ENCODE results near the gene FN1.

The FN1 gene

DNA sequence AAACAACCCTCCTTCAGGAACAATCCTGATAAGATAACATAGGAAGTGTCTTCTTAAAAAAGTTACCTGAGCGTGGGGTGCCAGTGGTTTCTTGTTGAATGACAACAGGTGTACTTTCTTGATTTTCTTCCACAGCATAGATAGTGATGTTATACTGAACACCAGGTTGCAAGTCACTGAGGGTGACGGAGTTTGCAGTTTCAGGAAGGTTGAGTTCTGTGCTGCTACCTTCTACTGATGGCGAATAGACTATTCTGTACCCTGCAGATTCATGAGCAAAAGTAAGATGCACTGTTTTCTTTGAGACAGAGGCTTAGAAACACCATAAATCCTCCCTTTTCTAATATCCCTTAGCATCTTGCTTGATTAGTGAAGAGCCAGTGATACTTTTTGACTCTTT, 28.8 kb downstream of the FN1 start:
- no peak for DNase-seq (ENCODE audit: low spot score)

DNA sequence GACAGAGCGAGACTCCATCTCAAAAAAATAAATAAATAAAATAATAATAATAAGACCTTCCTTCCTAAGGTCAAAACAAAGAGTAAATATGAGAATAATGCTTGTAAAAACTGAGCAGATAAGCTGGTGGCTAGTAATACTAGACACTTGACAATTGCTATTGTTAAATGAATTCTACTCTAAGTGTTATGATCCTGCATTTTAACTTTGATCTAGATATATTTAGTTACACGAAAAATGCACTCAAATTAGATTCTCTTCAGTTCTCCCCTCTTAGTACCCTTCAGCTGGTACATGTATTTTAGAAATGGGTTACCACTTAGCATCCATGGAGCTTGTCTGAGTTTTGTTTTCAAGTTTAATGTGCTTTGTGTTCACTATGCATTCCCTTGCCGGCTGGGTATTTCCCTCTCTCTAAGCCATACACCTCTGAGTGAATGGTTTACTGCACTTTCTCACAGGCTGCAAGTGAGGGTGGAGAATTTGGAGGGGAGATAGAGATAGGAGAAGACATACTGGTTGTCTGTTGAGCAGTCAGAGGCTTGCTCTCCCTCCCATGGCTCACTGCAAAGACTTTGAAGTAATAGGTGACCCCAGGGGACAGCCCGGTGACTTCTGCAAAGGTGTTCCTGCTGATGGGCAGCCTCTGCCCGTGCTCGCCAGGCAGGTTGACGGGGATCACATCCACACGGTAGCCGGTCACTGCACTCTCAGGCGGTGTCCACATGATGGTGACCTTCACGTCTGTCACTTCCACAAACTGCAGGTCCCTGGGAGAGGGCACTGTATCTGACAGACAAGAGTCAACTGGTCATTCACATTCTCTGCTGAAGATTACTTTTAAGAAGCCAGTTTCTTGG, 29.9 kb downstream of the FN1 start:
- no peak for DNase-seq (ENCODE audit: low spot score)

DNA sequence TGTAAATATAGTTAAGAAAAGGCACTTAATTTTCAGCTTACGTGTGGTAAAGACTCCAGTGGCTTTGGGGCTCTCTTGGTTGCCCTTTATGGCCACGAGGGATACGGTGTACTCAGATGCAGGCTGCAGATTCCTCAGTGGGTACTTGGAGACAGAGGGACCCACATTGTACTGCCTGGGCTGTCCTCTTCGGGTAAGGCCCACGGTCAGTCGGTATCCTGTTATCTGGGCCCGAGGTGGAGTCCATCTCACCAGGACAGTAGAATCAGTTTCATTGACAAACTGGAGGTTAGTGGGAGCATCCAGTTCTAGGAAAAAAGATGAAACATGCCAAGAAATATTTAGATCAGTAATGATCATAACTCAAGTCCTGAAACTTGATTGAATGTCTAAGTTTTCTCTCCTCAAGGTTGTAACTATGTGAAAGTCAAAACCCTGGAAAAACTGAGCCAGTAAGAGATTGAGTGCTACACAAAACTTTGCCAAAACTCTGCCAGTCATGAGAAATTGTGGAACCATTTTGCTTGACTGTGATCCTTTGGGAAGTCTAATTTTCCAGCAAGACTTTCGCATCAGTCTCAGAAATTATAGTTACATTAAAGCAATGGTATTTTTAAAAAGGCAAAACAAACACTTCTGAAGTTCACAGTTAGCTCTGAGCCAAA, 31.4 kb downstream of the FN1 start:
- DNase-seq (ENCODE audit: low spot score), result no peak

DNA sequence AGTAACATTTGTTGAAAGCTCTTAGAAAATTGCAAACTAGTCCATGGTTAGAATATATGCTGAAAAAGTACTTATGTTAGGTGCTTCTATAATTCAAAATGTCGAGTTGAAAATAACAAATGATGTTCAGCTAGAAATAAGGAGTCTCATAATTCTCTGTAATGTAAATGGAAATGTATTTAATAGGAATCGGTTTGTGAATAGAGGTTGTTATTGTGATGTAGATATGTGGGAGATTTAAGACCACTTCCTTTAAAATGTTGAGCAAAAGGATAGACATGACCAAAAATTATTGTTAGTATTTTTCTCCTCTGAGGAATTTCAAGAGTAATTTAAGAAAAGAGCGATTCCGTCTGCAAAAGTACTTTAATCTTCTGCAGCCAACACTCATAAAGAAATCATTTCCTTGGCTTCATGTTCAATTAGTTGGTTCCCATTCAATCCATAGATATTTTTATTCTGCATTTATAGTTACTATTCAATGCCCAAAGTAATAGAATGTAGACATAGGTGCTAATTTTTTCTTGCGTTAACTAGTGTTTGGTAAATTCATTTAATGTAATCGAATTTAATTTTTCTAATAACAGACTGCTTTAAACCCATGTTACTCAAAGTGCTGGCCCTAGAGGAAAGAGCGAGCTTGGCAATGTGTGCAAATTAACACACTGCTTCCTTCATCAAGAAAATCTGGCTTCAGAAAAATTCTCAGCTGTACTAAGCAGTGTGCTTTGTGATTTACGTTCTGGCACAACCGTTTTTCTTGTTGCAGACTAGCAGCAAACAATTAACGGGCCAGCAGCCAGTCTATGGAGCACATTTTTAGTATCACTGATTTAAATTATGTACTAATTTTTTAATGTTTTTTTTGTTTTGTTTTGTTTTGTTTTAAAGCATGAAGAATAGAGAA, 32.2 kb downstream of the FN1 start:
- DNase-seq (ENCODE audit: low spot score), result no peak

DNA sequence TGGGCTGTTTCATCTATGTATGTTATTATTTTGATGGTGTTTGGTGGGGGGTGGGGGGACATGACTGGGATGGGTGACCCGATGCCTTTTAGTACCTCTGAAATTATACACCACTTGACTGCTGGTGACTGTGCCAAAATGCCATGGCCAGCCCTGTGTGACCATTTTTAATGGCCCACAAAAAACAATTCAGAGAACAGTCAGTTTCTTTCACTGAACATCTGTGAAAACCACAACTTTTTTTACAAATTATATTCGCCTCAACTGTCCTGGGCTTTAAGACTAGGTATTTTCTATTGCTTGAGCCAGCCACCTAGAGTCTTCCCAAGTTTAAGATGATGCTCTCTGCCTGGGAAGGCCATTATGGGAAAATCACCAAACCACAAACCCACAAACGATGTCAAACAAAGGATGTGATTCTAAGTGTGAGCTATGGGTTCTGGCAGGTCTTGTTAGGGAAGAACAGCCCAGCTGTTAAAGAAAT, 33.9 kb downstream of the FN1 start:
- DNase-seq (ENCODE audit: low spot score), result no peak

DNA sequence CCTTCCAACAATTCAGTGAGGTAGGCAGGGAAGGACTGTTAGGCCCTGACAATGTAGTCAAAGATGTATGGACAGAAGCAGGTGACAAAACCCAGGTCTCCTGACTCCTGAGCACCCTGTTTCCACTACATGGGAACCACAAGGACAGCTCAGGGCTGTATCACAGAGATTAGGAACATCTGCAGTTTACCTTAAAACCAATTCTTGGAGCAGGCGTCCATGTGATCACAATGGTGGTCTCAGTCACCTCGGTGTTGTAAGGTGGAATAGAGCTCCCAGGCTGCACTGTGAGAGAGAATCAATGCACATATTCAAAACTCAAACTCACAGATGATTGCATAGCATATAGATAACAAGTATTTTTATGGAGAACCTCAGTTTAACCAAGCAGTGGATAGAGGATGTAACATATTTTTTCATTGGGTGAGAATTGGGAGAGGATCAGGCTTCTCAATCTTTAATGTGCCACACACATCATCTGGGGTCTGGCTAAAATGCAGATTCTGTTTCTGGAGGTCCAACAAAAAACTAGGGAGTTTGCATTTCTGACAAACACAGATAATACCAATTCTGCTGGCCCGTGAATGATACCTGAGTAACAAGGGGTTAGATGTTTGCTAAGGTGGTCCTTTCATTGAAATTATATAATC, 36.7 kb downstream of the FN1 start:
- no peak for DNase-seq (ENCODE audit: low spot score)

DNA sequence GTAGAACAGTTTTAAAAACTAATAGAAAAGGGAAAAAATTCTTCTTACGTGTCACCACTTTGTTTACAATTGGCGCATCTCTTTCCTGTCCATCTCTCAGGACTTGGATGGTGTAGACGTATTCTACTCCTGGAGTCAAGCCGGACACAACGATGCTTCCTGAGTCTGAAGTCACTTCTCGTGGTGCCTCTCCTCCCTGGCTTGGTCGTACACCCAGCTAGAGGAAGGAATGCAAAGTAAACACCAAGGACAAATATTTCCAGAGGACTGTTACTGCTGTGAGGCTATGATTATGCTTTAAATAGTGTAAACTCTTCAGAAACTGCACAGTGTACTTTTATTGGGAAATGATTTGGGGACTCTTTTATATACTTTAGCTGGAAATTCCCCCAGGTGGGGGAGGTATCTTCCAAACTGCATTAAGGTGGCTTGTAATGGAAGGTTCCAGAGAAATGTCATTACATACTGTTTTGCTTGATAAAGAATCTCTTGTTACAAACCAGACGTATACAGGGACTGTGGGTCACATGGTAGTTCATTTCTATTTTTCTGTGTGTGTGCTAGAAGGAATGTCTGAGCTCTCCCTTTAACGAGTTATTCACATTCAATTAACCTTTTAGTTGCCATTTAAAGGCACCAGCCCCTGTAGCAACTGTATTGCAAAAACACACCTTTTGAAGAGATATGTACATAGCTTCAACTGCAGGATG, 38.1 kb downstream of the FN1 start:
- no peak for DNase-seq (ENCODE audit: low spot score)

DNA sequence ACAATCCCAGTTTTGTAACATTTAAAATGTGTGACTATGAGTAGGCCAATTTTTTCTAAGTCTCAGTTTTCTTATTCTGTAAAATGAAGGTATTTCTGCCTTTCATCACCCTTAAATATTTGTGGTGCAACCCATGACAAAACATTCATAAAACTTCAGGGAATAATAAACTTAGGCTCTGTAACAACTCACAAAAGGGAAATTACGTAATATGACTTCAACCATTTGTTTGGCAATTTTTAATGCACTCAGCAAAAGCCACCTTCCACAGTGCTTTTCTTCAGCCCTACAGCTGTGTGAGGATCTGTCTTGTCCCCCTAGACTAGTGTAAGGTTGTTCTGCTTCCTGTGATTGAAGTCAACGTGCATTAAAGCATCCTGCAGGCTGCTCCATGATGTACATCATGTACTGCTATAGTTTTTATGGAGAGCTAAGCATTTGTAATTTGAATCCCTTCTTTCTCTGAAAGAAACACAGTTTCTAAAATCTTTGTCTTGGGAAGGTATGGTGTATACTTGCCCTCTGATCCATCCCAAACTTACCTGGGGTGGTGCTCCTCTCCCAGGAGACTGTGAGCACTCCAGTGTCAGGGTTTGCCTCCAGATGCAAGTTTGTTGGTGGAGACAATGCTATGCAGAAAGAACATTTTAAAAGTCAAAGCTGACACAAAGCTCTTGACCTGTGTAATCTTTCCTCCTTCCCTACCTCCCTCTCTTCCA, 39.1 kb downstream of the FN1 start:
- no peak for DNase-seq (ENCODE audit: low spot score)

DNA sequence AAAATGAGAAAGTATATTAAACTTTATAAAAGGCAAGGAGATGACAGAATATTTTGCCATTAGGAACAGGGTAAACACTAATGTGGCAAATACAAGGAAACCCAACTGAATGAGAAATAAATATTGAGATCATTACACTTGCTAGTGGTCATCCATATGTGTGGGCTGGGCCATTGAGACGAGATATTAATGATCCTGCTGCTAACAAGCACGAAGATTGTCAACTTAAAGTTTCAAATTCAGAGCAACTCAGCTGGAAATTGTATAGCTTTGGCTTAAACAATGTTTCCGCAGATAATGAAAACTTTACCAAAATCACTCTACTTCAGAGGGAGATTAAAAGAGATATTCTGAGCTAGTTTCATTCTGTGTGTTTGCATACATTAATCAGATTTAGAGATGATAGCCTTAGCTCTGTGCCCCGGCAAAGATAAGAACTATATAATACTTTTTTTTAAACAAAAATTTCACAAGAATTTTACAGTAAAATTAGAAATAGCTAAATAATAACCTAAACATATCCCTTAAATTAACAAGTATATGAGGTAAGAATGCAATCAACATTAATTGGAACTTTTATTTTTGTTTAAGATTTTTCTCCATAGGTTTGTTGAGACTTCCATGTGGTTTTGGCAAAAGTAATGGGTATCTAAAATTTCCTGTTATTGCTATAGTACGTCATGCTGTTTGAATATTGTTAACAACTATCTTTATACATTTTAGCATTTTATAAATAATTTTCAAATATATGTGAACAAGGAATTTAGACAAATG, 40.0 kb downstream of the FN1 start:
- DNase-seq (ENCODE audit: low spot score), result no peak

DNA sequence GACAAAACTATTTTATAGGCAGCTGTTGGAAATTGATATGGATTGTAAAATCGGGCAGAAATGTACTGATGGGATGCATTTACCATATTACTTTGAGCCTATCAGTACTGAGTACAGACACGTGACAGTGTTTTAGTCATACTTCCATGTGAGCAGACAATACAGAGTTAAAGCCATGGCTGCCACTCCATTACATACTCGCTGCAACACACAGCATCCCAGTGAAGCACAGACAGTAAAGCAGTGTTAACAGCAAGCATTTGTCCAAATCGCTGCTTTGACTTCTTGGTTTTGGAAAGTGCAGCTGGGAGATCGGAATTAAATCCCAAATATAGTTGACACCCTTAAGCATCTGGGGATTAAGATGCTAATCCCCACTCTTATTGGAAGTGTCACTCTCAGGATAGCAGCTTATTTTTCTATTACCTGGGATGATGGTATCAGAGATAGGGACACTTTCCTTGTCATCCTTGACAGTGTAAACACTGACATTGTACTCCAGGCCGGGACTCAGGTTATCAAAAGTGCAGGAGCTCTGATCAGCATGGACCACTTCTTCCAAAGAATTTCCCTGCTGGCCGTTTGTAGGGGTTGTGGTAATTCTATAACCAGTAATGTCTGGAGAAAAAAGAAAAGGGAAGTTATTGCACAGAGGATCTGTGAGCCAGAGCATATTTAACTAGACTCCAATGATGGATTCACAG, 41.6 kb downstream of the FN1 start:
- no peak for DNase-seq (ENCODE audit: low spot score)

DNA sequence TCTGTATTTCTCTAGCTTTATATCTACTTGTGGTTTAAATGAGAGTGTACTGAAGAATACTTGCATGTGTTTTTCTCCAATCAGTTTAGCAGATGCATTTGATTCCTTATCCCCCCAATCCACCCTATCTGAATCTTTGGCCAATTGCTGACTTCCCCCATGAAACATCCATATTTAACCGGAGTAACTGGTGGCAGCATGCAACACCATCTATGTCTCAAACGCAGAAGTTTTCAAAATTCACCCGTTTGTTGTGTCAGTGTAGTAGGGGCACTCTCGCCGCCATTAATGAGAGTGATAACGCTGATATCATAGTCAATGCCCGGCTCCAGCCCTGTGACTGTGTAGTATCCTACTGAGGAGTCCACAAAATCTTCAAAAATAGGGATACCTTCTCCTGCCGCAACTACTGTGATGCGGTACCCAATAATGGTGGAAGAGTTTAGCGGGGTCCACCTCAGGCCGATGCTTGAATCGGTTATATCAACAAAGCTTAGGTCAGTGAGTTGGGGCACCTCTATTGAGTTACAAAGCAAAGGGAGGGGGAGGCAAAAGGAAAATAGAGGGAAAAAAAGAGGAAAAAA, 43.1 kb downstream of the FN1 start:
- no peak for DNase-seq (ENCODE audit: low spot score)

DNA sequence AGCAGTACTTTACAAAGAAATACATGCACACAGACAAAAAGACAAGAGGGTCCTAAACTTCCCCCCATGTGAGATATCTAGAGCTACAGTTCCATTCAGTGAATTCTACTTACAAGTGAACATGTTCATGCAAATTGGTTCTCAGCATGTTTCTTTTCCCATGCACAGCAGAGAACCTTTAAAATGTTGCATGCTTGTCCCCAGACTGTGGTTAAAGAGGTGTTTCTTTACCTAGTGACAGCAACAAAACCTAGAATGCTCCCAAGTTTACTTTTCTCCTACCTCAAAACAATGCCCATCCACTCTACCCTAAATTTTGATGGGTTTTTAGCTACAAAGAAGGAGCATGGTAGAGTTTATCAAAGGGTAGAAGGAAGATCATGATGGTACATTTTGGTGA, 43.7 kb downstream of the FN1 start:
- no peak for DNase-seq (ENCODE audit: low spot score)

DNA sequence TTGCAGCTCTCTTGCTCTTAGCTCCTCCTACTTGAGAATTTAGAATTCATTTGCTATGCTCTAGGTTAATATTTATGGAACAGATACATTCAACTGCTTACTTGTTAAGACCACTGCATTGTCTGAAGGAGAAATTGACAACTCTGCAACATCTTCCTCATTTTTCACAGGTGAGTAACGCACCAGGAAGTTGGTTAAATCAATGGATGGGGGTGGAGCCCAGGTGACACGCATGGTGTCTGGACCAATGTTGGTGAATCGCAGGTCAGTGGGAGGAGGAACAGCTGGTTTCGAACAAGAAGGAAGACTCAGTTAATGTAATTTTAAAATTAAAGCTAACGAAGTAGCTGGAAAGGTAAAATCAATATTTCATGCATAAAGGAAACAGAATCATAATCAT, 44.3 kb downstream of the FN1 start:
- DNase-seq (ENCODE audit: low spot score), result no peak

DNA sequence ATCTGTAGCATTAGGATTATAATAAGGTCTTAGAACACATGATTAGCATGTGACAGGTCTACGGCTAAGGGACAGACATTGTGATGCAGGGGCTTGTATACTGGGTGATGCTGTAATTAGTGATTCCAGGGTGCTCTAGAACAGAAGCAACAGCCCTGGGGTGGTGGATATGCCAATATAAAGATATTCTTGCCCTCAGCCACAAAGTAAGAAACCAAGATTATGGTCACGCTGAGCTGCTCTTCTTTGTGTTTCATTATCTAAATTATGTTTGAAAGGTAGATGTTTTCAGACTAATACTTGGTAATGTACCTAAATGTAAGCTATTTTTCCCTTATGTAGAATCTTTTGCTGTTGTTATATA, 45.3 kb downstream of the FN1 start:
- DNase-seq (ENCODE audit: low spot score), result no peak

DNA sequence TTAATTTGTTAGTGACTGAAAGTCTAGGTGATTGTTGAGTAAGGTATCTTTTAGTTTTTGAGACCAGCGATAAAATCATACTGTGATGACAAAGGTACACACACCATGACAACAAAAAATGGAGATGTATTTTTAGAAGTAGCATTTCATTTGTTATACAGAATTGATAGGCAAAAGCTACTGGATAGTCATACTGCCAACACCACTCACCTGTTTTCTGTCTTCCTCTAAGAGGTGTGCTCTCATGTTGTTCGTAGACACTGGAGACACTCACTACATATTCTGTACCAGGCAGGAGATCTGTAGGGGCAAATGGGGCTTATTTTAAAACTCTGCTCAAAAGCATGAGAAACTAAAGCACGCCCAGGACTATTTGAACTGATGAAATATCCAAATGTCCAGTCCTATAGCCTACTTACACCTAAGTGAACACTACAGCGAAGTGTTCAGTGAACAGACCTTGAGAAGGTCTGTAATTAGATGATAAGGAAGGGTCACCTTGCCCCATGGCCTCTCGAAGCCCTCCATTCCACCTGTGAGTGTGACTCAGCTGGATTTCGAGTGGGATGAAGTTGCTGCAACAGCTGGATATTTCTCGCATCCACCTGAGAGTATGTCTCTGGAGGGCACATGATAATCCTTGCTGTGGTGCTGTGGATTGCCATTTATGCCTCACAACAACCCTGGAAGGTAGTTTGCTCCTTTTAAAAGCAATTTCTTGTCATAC, 47.7 kb downstream of the FN1 start:
- no peak for DNase-seq (ENCODE audit: low spot score)

DNA sequence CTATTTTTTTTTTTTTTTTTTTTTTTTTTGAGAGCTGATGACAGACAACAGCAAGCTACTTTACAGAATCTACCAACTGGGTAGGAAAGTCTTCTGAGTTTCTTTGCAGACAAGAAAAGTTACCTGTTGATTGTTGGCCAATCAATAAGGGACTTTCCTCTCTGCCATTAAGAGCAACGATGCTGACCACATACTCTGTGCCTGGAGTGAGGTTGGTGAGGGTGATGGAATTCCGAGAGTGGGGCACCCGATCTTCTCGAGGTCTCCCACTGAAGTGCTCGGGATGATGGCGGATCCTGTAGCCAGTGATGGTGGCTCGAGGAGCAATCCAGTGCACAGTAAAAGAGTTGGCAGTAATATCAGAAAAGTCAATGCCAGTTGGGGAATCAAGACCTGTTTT, 49.3 kb downstream of the FN1 start:
- no peak for DNase-seq (ENCODE audit: low spot score)

DNA sequence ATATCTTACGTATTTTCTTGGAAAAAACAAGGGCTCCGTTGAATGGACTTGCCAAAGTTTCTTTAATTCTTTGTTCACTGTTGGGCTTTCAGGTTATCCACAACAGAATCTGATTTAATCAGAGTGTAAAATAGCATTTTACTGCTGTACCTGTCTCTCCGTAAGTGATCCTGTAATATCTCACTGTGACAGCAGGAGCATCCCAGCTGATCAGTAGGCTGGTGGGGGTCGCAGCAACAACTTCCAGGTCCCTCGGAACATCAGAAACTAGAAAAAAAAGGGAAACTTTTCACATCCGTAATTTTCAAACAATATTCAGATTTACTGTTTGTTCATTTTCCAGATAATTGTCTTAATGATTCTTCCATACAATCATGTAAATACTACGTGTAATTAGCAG, 51.2 kb downstream of the FN1 start:
- no peak for DNase-seq (ENCODE audit: low spot score)

DNA sequence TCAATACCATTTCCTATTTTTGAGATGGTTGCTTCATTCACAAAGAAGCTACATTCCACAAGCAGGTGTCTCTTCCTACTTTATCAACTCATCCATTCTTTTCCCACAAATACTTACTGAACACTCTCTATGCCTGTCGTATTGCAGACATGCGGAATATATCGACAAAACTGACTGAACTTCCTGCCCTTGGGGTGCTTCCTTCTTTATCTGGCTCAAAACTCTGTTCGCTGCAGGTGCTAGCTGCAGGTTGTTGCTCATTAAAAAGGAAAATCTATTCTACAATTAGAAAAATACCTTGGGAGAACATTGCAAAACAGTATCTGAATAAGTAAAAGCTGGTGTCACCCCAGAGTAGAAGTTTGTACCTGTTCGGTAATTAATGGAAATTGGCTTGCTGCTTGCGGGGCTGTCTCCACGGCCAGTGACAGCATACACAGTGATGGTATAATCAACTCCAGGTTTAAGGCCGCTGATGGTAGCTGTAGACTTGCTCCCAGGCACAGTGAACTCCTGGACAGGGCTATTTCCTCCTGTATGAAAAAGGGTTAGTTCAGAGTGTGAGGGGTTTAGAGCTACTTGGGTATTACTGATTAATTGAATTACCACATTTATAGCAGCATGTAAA, 52.1 kb downstream of the FN1 start:
- no peak for DNase-seq (ENCODE audit: low spot score)
